Activated CD4-positive, alpha-beta T cell treated with anti-CD3 and anti-CD28 coated beads, Interleukin-2, amount 10 ng/mL, durations not matched to agents 24 days and 14 days (primary cell): ENCODE measurements around the gene SLC16A8. TPM values are rescaled to one million over a fixed set of nuclear protein-coding genes. Genes with fewer than 3 reads are reported as not detected.

Experiments used
- DNase-seq: peaks from one replicate; pipeline ENCODE4 v3.0.0; 2022
- H3K27ac Mint-ChIP-seq: one replicate; pipeline ENCODE4 v1.8.0; 2022; ENCODE audit warnings: mild to moderate bottlenecking, mixed read lengths
- H3K27me3 Mint-ChIP-seq: one replicate; pipeline ENCODE4 v1.8.0; 2022; ENCODE audit warnings: mixed read lengths
- H3K36me3 Mint-ChIP-seq: one replicate; pipeline ENCODE4 v1.8.0; 2022; ENCODE audit warnings: low read depth, mild to moderate bottlenecking, mixed read lengths
- H3K4me1 Mint-ChIP-seq: one replicate; pipeline ENCODE4 v1.8.0; 2021; ENCODE audit warnings: mixed read lengths
- H3K4me3 Mint-ChIP-seq: one replicate; pipeline ENCODE4 v1.8.0; 2022; ENCODE audit warnings: mild to moderate bottlenecking, moderate library complexity, mixed read lengths
- H3K9me3 Mint-ChIP-seq: one replicate; pipeline ENCODE4 v1.8.0; 2021; ENCODE audit warnings: mixed read lengths
- intact Hi-C: fragments of 100-400 bp; cut with micrococcal nuclease; formaldehyde crosslinking; loops from one replicate; pipeline ENCODE4 v1.15.1; 2023
- total RNA-seq: library from RNA; stranded (reverse); gene quantifications from 2 replicates; pipeline ENCODE4 v1.2.3, GENCODE V29; 2022

Gene SLC16A8
- total RNA-seq, 1 donor from 2014 or later = not detected

DNA sequence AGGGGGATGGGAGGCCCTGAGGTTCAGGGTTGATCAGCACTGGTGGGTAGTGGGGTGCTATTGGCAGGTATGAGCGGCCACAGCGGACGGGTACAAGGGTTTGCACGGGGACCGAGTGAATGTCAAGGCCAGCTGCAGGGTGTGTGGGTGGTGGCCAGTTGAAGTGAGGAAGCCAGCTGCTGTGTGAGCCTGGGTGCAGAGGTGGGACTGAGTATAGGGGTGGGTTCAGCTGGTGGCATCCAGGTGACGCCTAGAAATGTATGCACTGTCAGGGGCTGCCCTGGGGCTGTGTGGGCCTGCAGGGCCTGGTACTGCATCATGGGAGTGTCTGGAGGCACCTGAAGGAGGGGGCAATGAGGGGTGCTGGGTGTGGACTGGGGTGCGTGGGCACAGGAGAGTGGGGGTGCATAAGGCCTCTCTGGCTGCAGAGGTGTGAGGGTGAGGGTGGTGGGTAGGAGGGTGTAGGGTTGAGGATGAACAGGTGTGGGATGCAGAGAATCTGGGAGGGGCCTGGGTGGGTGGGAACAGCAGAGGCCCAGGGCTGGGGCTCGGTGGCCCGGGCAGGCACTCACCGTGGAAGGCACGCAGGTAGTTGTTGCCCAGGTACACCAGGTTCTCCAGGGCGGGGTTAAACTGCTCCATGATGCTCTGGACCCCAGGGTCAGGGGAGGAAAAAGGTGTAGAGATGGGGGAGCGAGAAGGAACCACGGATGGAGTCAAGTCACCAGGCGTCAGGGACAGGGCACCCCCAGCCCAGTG is 24.8 kb upstream of the SLC16A8 start:
- Mint-ChIP-seq H3K4me1 (peaks cover 6% of the 10 kb centered on the region), H3K27ac (no peak overlapping the region), H3K27me3 (no peaks in the 10 kb centered on the region), H3K36me3 (no peaks in the 10 kb centered on the region), H3K4me3 (no peak overlapping the region), H3K9me3 (no peaks in the 10 kb centered on the region)
- no peak for DNase-seq
- intact Hi-C loops = loop anchor here (10.0 kb wide), 1 partner anchor 466 kb away; the partner anchor contains the start of gene DMC1

DNA sequence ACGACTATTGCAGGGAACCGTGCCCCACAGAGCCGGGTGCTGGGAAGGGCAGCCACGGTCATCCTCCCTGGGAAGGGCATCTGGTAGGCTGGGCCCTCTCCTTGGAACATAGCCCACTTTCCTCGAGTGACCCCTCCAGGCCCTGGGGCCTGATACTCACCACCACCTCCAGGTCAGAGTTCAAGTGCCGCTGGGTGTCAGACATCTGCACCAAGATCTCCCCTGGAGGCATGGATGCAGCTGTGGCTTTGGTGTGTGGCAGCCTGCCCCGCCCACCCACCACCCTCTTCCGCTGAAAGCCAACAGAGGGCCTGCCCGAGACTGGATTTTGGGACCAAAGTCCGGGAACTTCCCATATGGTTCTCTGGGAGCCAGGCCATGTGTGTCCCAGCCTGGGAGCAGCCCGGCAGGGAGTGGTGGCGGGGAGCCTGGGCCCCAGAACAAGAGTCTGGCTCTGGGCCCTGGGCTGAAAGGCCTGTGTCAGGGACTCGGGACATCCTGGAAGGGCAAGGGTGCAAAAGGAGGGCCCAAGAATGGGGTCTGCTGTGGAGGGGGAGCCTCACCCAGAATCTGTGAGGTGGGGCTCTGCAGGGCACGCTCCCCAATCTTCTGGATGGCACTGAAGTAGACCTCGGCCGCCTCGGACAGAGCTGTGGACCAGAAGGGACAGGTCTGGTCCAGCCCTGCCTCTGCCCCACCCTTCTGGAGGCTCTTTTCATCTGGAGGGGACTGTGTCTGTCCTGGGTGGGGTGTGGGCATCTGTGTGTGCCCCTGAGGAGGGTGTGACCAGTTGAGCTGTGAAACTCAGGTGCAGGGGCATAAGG is 23.9 kb upstream of the SLC16A8 start:
- no peak for DNase-seq
- Mint-ChIP-seq H3K4me1 (peaks cover 6% of the 10 kb centered on the region), H3K4me3 (no peak overlapping the region), H3K27me3 (no peaks in the 10 kb centered on the region), H3K27ac (no peak overlapping the region), H3K36me3 (no peaks in the 10 kb centered on the region), H3K9me3 (no peaks in the 10 kb centered on the region)
- intact Hi-C loops = loop anchor here (10.0 kb wide), 1 partner anchor 467 kb away; the partner anchor contains the start of gene DMC1

DNA sequence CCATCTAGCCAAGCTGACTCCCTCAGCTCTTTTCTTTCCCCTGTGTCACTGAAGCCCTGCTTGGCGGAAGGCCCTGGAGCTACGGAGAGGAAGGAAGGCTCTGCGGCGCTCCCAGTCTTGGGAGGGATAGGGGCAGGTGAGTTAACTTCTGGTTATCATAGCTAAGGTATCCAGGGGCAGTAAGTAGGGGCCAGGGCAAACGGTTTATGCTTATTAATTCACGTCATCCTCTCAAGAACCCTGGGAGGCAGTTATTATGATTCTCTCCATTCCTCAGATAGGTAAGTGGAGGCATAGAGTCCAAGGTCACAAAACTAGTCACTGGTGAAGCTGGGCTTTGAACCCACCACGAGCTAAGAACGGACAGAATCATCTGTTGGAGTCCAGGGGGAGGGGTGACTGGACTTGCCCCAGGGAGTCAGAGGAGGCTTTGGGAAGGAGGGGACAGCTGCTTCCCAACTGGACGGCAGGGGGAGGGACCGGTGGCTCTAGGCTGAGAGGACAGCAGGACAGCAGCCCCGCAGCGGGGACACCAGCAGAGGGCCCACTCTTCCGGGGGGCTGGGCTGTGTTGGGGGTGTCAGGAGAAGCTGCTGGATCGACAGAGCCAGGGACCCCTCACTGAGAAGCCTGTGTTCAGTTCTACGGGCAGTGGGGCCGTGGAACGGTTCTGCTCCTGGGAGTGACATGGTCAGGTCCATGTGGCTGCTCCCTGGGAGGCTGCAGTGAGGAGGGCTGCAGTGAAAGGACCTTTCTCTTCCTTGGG is 23.0 kb upstream of the SLC16A8 start:
- H3K36me3 Mint-ChIP-seq = no peaks in the 10 kb centered on the region
- no peak overlapping the region for H3K4me3 Mint-ChIP-seq
- DNase-seq = no peak
- H3K27ac Mint-ChIP-seq = no peak overlapping the region
- no peaks in the 10 kb centered on the region for H3K27me3 Mint-ChIP-seq
- intact Hi-C loops = loop anchor here (10.0 kb wide), 1 partner anchor 468 kb away; the partner anchor contains the start of gene DMC1
- H3K4me1 Mint-ChIP-seq = peaks cover 6% of the 10 kb centered on the region
- no peaks in the 10 kb centered on the region for H3K9me3 Mint-ChIP-seq

DNA sequence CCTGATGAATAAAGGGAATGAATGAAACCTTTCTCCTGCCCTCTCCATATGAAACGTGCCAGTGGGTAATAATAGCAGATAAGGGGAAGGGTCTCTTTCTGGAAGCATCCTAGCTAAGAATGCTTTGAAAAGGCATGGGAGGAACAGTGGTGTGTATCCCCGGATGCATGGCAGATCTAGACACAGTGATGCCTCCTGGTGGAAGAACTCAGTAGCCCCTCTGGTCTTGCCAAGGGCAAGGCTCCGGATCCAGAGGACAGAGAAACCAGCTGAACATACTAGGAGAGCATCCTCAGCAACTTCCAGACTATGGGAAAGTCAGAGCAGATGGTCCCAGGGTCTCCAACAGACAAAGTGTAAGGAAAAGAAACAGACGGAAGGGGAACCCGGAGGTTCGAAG is 20.1 kb upstream of the SLC16A8 start:
- Mint-ChIP-seq H3K9me3 (no peaks in the 10 kb centered on the region), H3K4me1 (peaks cover 6% of the 10 kb centered on the region), H3K36me3 (no peaks in the 10 kb centered on the region), H3K27ac (no peak overlapping the region), H3K4me3 (no peak overlapping the region), H3K27me3 (no peaks in the 10 kb centered on the region)
- intact Hi-C loops = loop anchor here (5.0 to 10.0 kb wide), 2 partner anchors 52 to 471 kb away; partner anchors contain the start of gene DMC1
- DNase-seq = no peak

DNA sequence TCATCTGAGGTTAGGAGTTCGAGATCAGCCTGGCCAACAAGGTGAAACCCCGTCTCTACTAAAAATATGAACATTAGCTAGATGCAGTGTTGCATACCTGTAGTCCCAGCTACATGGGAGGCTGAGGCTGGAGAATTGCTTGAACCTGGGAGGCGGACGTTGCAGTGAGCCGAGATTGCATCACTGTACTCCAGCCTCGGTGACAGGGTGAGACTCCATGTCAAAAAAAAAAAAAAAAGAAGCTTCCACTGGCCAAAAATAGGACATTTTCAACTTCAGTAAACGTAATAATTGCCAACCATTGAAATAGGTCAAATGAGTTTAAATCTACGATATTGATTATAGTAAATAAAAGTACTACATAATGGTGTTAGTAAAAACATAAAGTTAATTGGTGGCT is 19.7 kb upstream of the SLC16A8 start:
- Mint-ChIP-seq H3K36me3 (no peaks in the 10 kb centered on the region), H3K27ac (no peak overlapping the region), H3K27me3 (no peaks in the 10 kb centered on the region), H3K9me3 (no peaks in the 10 kb centered on the region), H3K4me3 (no peak overlapping the region), H3K4me1 (peaks cover 6% of the 10 kb centered on the region)
- no peak for DNase-seq
- intact Hi-C loops = loop anchor here (5.0 to 10.0 kb wide), 2 partner anchors 51 to 471 kb away; partner anchors contain the start of gene DMC1

DNA sequence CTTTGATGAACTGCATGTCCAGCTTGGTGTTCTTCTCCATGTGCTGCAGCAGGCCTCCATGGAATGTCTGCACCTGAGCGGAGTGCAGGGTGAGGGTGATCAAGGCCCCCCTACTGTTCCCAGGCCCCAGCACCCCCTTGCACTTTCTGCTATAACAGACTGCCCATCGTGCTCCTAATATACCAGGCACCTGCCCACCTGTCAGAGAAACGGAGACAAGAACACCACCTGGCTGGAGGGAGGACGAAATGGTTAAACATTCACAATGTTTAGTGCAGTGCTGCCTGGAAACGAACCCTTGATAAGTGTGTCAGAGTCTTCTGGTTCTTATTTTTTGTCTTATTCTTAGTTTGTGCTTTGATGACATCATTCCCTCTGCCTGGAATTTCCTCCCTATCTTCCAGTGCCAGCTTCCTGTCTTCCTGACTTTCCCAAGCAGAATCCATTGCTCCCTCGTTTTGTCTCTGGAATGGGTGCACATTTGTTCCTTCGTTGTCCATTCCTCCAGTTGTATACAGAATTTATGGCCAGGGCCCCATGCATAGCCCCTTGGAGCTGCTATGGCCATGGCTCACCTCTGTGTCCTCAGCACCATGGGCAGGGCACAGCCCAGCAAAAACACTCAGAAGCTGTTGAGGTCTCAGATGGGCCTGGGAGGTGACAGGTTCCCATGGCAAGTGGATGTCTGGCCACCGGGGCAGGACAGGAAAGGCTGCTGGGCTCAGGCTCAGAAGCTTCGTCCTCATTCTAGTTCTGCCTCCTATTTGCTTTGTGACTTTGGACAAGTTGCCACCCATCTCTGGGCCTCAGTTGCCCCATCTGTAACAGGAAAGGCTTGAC is 14.6 kb upstream of the SLC16A8 start:
- no peak overlapping the region for H3K27ac Mint-ChIP-seq
- no peaks in the 10 kb centered on the region for H3K4me1 Mint-ChIP-seq
- H3K9me3 Mint-ChIP-seq = no peaks in the 10 kb centered on the region
- intact Hi-C loops = no loop called here
- H3K36me3 Mint-ChIP-seq = no peaks in the 10 kb centered on the region
- no peaks in the 10 kb centered on the region for H3K27me3 Mint-ChIP-seq
- no peak for DNase-seq
- H3K4me3 Mint-ChIP-seq = no peak overlapping the region

DNA sequence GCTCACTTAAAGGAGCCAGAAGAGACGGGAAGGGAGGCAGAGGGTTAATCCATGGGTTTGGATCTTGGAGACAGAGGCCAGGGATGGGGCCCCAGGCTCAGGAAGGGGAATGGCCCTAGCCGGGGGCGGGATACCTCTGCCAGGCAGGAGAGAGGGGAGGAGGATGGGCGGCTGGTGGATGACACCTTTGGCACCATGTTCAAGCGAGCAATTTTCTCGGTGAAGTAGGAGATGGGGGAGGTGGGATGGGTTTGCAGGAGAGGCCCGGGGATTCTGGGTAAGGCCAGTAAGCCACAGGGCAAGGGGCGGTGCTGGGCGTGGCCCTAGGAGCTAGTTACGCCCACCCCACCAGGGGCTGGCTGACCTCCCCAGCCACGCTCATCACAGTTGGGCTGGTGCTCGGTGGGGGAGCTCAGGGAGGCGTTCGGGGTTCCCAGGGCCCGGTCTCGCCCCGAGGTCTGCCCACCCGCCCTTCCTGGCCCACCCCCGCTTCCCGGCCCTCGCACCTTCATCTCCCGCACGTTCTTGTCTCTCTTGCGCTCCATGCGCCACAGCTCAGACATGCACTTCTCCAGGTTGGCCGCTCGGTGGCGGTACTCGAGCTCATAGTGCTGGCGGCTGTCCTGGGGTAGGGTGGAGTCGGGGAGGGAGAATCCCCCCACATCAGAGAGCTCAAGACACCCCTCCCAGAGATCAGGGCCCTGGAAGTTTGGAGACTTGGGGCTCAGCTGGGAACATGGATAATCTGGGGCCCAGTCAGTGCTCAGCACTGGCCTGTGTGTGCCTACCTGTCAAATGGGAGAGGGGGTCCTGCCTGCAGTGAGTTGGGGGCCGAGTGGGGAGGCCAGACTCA is 13.8 kb upstream of the SLC16A8 start:
- intact Hi-C loops = no loop called here
- H3K9me3 Mint-ChIP-seq = no peaks in the 10 kb centered on the region
- no peaks in the 10 kb centered on the region for H3K4me1 Mint-ChIP-seq
- no peak for DNase-seq
- H3K36me3 Mint-ChIP-seq = no peaks in the 10 kb centered on the region
- H3K27me3 Mint-ChIP-seq = no peaks in the 10 kb centered on the region
- H3K27ac Mint-ChIP-seq = no peak overlapping the region
- no peak overlapping the region for H3K4me3 Mint-ChIP-seq

DNA sequence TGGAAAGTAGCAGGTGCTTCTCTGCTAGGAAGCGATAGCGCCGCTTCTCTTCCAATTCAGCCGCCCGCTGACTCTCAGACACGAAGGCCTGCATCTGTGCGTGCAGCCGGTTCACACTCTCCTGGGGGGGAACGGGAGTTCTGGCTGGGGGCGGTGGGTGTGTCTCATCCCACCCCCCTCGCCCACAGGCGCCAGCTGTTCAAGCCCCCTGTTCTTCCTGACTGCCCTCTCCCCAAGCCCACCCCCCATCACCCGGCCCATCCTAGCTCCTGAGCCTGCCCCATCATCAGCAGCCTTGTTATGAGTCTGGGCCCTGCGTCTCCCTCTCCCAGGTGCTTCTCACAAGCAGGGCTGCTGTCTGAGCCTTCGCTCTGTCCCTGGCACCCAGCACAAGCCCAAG is 13.1 kb upstream of the SLC16A8 start:
- no peaks in the 10 kb centered on the region for H3K27me3 Mint-ChIP-seq
- H3K9me3 Mint-ChIP-seq = no peaks in the 10 kb centered on the region
- intact Hi-C loops = no loop called here
- no peaks in the 10 kb centered on the region for H3K36me3 Mint-ChIP-seq
- no peaks in the 10 kb centered on the region for H3K4me1 Mint-ChIP-seq
- no peak overlapping the region for H3K4me3 Mint-ChIP-seq
- H3K27ac Mint-ChIP-seq = no peak overlapping the region
- no peak for DNase-seq

DNA sequence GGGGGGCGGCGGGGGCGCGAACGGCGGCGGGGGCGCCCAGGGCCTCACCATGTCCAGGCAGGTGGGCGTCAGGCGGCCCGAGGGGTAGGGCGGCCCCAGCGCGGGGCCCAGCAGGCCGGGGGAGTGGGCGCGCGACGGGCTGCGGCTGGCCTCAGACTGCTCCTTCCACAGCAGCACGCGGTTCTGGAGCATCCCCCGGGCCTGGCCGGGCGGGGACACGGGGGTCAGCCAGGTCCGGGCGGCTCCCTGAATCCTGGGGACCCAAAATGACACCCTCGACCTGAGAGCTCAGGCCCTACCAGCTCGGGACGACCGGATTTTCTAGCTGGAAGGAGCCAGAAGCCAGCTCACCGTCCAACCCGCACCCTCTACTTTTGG is 5.5 kb upstream of the SLC16A8 start:
- Mint-ChIP-seq H3K9me3 (no peaks in the 10 kb centered on the region), H3K27ac (no peak overlapping the region), H3K27me3 (peaks cover 15% of the 10 kb centered on the region), H3K4me3 (no peak overlapping the region), H3K36me3 (no peaks in the 10 kb centered on the region), H3K4me1 (no peaks in the 10 kb centered on the region)
- intact Hi-C loops = no loop called here
- no peak for DNase-seq

DNA sequence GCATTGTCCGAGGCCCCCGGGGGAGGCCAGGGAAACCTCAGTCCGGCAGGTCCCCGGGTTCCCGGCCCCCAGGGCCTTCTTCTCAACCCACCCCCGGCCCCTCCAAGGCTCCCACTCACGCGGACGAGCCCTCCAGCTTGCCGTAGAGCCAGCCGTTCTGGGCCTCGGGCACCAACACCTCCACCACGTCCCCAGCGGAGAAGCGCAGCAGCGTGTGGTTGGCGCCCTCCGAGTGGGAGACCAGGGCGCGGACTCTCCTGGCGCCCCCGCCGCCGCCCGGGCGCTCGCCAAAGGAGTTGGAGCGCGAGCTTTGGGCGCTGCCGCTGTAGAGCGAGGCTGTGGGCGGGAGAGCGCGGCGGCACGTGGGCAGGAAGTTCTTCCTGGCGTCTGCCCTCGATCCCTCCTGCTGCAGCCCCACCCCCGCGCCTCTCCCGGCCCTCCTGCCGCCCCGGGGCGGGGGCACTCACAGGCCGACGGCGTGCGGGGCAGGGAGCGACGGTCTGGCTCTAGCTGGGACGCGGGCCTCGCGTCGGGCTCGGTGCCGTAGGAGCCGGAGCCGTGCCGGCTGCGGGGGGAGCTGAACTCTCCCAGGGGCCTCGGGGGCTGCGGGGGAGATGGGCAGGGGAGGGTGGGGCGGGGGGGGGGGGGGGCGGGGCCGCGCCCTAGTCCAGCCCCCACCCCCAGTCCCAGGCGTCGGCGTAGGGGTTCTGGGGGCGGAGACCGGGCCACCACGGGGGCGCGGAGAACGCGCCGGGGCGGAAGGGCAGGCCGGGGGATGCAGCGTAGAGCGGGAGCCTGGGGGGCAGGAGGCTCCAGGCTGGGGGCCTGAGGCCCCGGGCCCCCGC is 4.9 kb upstream of the SLC16A8 start:
- H3K27me3 Mint-ChIP-seq = peaks cover 15% of the 10 kb centered on the region
- DNase-seq = no peak
- no peaks in the 10 kb centered on the region for H3K36me3 Mint-ChIP-seq
- H3K4me1 Mint-ChIP-seq = no peaks in the 10 kb centered on the region
- no peak overlapping the region for H3K4me3 Mint-ChIP-seq
- no peak overlapping the region for H3K27ac Mint-ChIP-seq
- intact Hi-C loops = no loop called here
- no peaks in the 10 kb centered on the region for H3K9me3 Mint-ChIP-seq

DNA sequence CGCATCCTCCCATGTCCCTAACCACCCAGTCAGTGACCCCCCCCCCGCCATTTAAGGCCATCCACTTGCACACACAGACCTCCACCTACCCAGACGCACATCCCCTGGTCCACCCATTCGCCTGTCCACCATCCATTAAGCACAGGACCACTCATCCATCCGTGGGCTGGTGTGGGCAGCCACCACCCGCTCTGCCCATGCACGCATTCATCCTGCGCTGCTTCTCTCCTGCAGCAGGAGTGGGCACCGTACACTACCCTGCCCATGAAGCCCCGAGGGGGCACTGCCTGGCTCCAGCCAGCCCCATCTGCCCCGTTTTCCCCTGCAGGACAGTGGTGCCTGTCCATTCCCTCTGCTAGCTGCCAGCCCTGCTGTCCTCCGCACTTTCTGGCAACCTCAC is 3.9 kb upstream of the SLC16A8 start:
- Mint-ChIP-seq H3K27ac (no peak overlapping the region), H3K36me3 (no peaks in the 10 kb centered on the region), H3K9me3 (no peaks in the 10 kb centered on the region), H3K4me3 (no peak overlapping the region), H3K27me3 (peaks cover 20% of the 10 kb centered on the region), H3K4me1 (no peaks in the 10 kb centered on the region)
- DNase-seq = no peak
- intact Hi-C loops = no loop called here

DNA sequence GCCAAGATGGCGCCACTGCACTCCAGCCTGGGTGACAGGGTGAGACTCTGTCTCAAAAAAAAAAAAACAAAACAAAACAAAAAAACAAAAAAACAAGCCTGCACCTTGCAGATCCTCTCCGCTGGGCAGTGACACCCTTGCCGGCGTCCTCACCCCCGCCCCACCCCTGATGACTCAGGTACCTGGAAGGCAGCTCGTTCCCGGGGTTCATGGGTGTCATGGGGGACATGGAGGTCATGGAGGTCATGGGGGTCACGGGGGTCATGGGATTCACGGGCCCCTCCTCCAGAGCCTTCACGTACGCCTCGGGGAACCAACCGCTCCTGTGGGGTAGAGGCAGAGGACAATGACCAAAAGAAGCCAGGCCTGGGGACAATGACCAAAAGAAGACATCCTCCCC is 3.0 kb upstream of the SLC16A8 start:
- H3K9me3 Mint-ChIP-seq = no peaks in the 10 kb centered on the region
- no peak overlapping the region for H3K4me3 Mint-ChIP-seq
- H3K36me3 Mint-ChIP-seq = no peaks in the 10 kb centered on the region
- intact Hi-C loops = no loop called here
- H3K27ac Mint-ChIP-seq = no peak overlapping the region
- no peaks in the 10 kb centered on the region for H3K4me1 Mint-ChIP-seq
- peaks cover 22% of the 10 kb centered on the region for H3K27me3 Mint-ChIP-seq
- no peak for DNase-seq
